ENCODE results near the gene PELI2.
A peak's percentile ranks its signal among the peaks of the same experiment; 100 is the strongest.

Gene PELI2

GRCh38 chr14:56217380-56218045 lies 99.3 kb downstream of the PELI2 start:
- peaks cover 76% of the 10 kb centered on the region for H3K4me1 ChIP-seq (ENCODE audit: insufficient read depth, low read length, severe bottlenecking)
- no peak for TF ChIP-seq EZH2 (IDR thresholded peaks at IDR 0.05; ENCODE audit: borderline replicate concordance, low read length)
- TF ChIP-seq CTCF (IDR thresholded peaks at IDR 0.05; ENCODE audit: low read length) = no peak
- H3K27me3 ChIP-seq (ENCODE audit: insufficient read depth, low read length) = no peaks in the 10 kb centered on the region
- peak overlapping the region; percentile 24 for H3K4me3 ChIP-seq (ENCODE audit: low read depth, low read length, poor library complexity, severe bottlenecking)
- H3K9me3 ChIP-seq (ENCODE audit: low read length) = no peaks in the 10 kb centered on the region
- H3F3A ChIP-seq (ENCODE audit: insufficient read depth, low read length) = no peaks in the 10 kb centered on the region
- H2AFZ ChIP-seq (ENCODE audit: low read length) = no peak overlapping the region
- no peaks in the 10 kb centered on the region; the same call in 1 of the 2 replicates for H3K36me3 ChIP-seq (ENCODE audit: insufficient read depth, low read length)
- H3K4me2 ChIP-seq (ENCODE audit: low read length) = peak overlapping the region; percentile 53
- H3K27ac ChIP-seq (ENCODE audit: low read depth, low read length, poor library complexity, severe bottlenecking) = peak overlapping the region; percentile 71
- no peaks in the 10 kb centered on the region for H3K79me2 ChIP-seq (ENCODE audit: insufficient read depth, low read length)
- H3K9me2 ChIP-seq (ENCODE audit: low read depth, low read length) = no peaks in the 10 kb centered on the region
- no peaks in the 10 kb centered on the region for H4K20me1 ChIP-seq (ENCODE audit: insufficient read depth, low read length)
- 0 out of 2 replicates have a peak overlapping the region, but pooled peaks have one; percentile 14 for H3K9ac ChIP-seq (ENCODE audit: low read length)

DNA sequence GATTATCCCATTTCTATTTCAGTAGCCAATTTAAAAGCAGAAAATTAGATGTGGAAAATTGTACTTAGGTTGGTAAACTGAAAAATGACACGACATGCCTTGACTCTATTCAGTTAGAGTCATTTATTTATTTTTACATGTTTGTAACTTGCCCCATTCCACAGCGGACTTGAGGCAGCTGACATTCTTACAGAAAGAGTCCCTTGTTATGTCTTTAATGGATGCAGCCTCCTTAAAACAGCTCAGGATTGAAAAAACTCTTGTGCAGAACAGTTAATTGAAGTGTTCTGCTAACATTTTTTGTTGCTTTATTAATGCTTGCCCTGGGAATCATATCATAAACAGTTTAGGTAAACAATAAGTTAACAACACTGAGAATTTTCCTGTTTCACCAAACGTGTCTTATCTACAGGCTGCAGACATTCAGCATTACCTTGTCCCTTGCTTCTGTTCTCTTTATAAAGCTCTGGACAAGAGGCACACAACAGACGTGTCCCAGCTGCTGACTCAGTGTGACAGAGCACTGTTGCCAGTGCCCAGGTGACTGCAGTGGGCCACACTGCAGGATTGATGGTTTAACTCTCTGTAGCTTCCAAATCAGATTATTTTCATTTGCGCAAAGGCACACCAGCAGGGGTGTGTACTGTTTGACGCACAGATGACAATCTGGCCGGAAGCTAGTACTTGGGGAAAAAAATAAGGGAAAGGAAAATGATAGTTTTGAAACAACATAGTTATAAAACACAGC lies 101.6 kb downstream of the PELI2 start:
- Histone ChIP-seq H3K27me3 (ENCODE audit: insufficient read depth, low read length) (no peaks in the 10 kb centered on the region), H2AFZ (ENCODE audit: low read length) (no peak overlapping the region), H3F3A (ENCODE audit: insufficient read depth, low read length) (no peaks in the 10 kb centered on the region), H3K27ac (ENCODE audit: low read depth, low read length, poor library complexity, severe bottlenecking) (no peak overlapping the region), H4K20me1 (ENCODE audit: insufficient read depth, low read length) (no peaks in the 10 kb centered on the region), H3K4me1 (ENCODE audit: insufficient read depth, low read length, severe bottlenecking) (peaks cover 75% of the 10 kb centered on the region), H3K9me2 (ENCODE audit: low read depth, low read length) (no peaks in the 10 kb centered on the region), H3K79me2 (ENCODE audit: insufficient read depth, low read length) (no peaks in the 10 kb centered on the region), H3K4me3 (ENCODE audit: low read depth, low read length, poor library complexity, severe bottlenecking) (no peak overlapping the region), H3K36me3 (ENCODE audit: insufficient read depth, low read length) (no peaks in the 10 kb centered on the region; the same call in 1 of the 2 replicates), H3K9ac (ENCODE audit: low read length) (no peak overlapping the region), H3K9me3 (ENCODE audit: low read length) (no peaks in the 10 kb centered on the region), H3K4me2 (ENCODE audit: low read length) (no peak overlapping the region)
- no peak for TF ChIP-seq CTCF (IDR thresholded peaks at IDR 0.05; ENCODE audit: low read length)
- TF ChIP-seq EZH2 (IDR thresholded peaks at IDR 0.05; ENCODE audit: borderline replicate concordance, low read length) = no peak

GRCh38 chr14:56221382-56222128 lies 103.3 kb downstream of the PELI2 start:
- no peaks in the 10 kb centered on the region for H3K9me3 ChIP-seq (ENCODE audit: low read length)
- H3K4me3 ChIP-seq (ENCODE audit: low read depth, low read length, poor library complexity, severe bottlenecking) = no peak overlapping the region
- TF ChIP-seq CTCF (IDR thresholded peaks at IDR 0.05; ENCODE audit: low read length) = no peak
- H3K79me2 ChIP-seq (ENCODE audit: insufficient read depth, low read length) = no peaks in the 10 kb centered on the region
- no peaks in the 10 kb centered on the region for H4K20me1 ChIP-seq (ENCODE audit: insufficient read depth, low read length)
- H3K27ac ChIP-seq (ENCODE audit: low read depth, low read length, poor library complexity, severe bottlenecking) = no peak overlapping the region
- no peaks in the 10 kb centered on the region for H3F3A ChIP-seq (ENCODE audit: insufficient read depth, low read length)
- no peak overlapping the region for H3K9ac ChIP-seq (ENCODE audit: low read length)
- H2AFZ ChIP-seq (ENCODE audit: low read length) = no peak overlapping the region
- H3K4me2 ChIP-seq (ENCODE audit: low read length) = no peak overlapping the region
- no peaks in the 10 kb centered on the region for H3K27me3 ChIP-seq (ENCODE audit: insufficient read depth, low read length)
- H3K4me1 ChIP-seq (ENCODE audit: insufficient read depth, low read length, severe bottlenecking) = peaks cover 58% of the 10 kb centered on the region
- H3K36me3 ChIP-seq (ENCODE audit: insufficient read depth, low read length) = no peaks in the 10 kb centered on the region
- H3K9me2 ChIP-seq (ENCODE audit: low read depth, low read length) = no peaks in the 10 kb centered on the region

Data from OCI-LY1 (cell line).